NCI-H2107 treated with DMSO at 0.1 percent for 48 hours (cell line): Measurements from ENCODE around the gene SLC27A5.
"Not testable (repeated sequence)": the region's sequence is repeated elsewhere in the genome, so short reads cannot be mapped to it uniquely, and the experiment has no call there.

ENCODE experiments used
- DNase-seq: peaks from one replicate; lab custom pipeline; 2025; ENCODE audit not compliant: unreplicated experiment; lab: John Stamatoyannopoulos, UW

The SLC27A5 gene

GRCh38 chr19:58551123-58551497 lies 39.3 kb upstream of the SLC27A5 start:
- no peak for DNase-seq

GRCh38 chr19:58550362-58551122 lies 38.8 kb upstream of the SLC27A5 start:
- DNase-seq = no peak

GRCh38 chr19:58549664-58550361 lies 38.0 kb upstream of the SLC27A5 start:
- no peak for DNase-seq

GRCh38 chr19:58548859-58549663 lies 37.3 kb upstream of the SLC27A5 start:
- no peak for DNase-seq

GRCh38 chr19:58547323-58548312 lies 35.8 kb upstream of the SLC27A5 start:
- DNase-seq = no peak

- DNase-seq = no peak
Measured at GRCh38 chr19:58546019-58546530, 34.3 kb upstream of the SLC27A5 start.

- DNase-seq = no peak
Measured at GRCh38 chr19:58545286-58546018, 33.7 kb upstream of the SLC27A5 start.

- no peak for DNase-seq
Measured at GRCh38 chr19:58544591-58545285, 32.9 kb upstream of the SLC27A5 start.

- DNase-seq = no peak
Measured at GRCh38 chr19:58543826-58544590, 32.2 kb upstream of the SLC27A5 start, which contains the start of gene TRIM28. Gene TRIM28 (plus strand): TSS chr19:58544064. CDS start chr19:58544758, 694 bp downstream.

GRCh38 chr19:58542641-58543372 lies 31.0 kb upstream of the SLC27A5 start:
- DNase-seq = not testable (repeated sequence)

- DNase-seq = not testable (repeated sequence)
Measured at GRCh38 chr19:58539169-58539559, 27.4 kb upstream of the SLC27A5 start.

- no peak for DNase-seq
Measured at GRCh38 chr19:58538257-58539168, 26.7 kb upstream of the SLC27A5 start.

- DNase-seq = no peak
Measured at GRCh38 chr19:58536852-58537798, 25.3 kb upstream of the SLC27A5 start.

- no peak for DNase-seq
Measured at GRCh38 chr19:58535857-58536256, 24.1 kb upstream of the SLC27A5 start.
